HAP-1 (cell line): ENCODE data around the gene CCDC149.
A peak's percentile ranks its signal among the peaks of the same experiment; 100 is the strongest.
"Not testable (repeated sequence)": the region's sequence is repeated elsewhere in the genome, so short reads cannot be mapped to it uniquely, and the experiment has no call there.

Experiments used
- DNase-seq, 2 experiments: peaks; one replicate each; pipeline ENCODE4 v3.0.0-alpha.2; 2016 to 2020; ENCODE audit warnings: low spot score in 2 of 2
- H3K27me3 ChIP-seq: fragments of 250-450 bp; sonication (Bioruptor Pico); 2 replicates; pipeline ENCODE4 v1.5.1; 2020; ENCODE audit warnings: low read depth, mild to moderate bottlenecking, moderate library complexity
- H3K36me3 ChIP-seq: fragments of 250-450 bp; sonication (Bioruptor Pico); replicated peaks from 2 replicates; pipeline ENCODE4 v1.5.1; 2020; ENCODE audit warnings: mild to moderate bottlenecking
- H3K4me1 ChIP-seq: fragments of 250-450 bp; sonication (Bioruptor Pico); 2 replicates; pipeline ENCODE4 v1.5.1; 2020; ENCODE audit warnings: mild to moderate bottlenecking
- H3K4me3 ChIP-seq: fragments of 250-450 bp; sonication (Bioruptor Pico); 2 replicates; pipeline ENCODE4 v1.5.1; 2020; ENCODE audit warnings: mild to moderate bottlenecking, moderate library complexity
- H3K9me3 ChIP-seq: fragments of 250-450 bp; sonication (Bioruptor Pico); 2 replicates; pipeline ENCODE4 v1.5.1; 2020; ENCODE audit warnings: mild to moderate bottlenecking, moderate library complexity
- in situ Hi-C: fragments of 300-500 bp; cut with MboI; formaldehyde crosslinking; loops from 3 replicates; pipeline ENCODE4 v1.14.3; 2020; ENCODE audit warnings: low sequenced_read_pairs, inconsistent platforms, mixed read lengths

Gene CCDC149

DNA sequence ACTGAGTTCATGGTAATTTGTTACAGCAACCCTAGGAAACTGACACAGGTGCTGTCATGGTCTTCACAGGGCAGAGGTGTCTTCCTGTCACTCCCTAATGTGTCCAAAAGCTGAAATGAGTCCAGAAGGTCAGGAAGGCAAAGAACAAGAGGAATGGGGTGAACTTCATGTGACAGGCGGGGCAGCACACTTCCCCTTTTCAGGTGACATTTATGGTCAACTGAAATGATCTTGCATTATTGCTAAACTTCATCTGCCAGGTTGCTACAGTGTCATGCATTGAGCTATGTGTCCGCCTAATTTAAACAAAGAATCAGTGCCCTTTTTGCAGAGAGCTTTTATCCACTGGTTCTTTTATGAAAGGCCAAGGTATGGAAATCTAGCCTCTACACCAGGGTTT, 15.9 kb upstream of the CCDC149 start:
- Histone ChIP-seq H3K9me3 (no peaks in the 10 kb centered on the region; the same call in 1 of the 2 replicates), H3K4me1 (no peaks in the 10 kb centered on the region), H3K36me3 (no peaks in the 10 kb centered on the region), H3K4me3 (no peak overlapping the region), H3K27me3 (peaks cover 3% of the 10 kb centered on the region; the same call in 1 of the 2 replicates)
- DNase-seq, result no peak
- in situ Hi-C loops, result no loop called here

DNA sequence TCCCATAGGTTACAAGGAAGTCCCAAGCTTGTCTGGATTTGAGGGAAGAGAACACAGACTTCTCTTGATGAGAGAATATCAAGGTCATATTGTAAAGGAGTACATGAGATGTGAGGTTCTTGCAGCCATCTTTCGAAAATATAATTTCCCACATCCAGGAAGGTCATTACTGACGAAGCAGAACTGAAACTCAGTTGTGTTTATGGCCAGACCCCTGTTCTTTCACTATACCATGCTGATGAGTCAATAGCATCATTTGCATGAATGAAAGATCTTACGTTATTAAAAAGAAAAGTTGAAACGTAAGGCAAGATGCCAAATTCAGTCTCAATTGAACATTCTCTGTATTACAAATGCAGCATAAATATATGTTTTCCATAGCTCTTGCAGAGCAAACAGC, 14.2 kb upstream of the CCDC149 start:
- no peak for DNase-seq
- Histone ChIP-seq H3K4me1 (no peaks in the 10 kb centered on the region), H3K36me3 (no peaks in the 10 kb centered on the region), H3K9me3 (no peaks in the 10 kb centered on the region; the same call in 1 of the 2 replicates), H3K4me3 (no peak overlapping the region), H3K27me3 (peaks cover 3% of the 10 kb centered on the region; the same call in 1 of the 2 replicates)
- in situ Hi-C loops, result no loop called here

DNA sequence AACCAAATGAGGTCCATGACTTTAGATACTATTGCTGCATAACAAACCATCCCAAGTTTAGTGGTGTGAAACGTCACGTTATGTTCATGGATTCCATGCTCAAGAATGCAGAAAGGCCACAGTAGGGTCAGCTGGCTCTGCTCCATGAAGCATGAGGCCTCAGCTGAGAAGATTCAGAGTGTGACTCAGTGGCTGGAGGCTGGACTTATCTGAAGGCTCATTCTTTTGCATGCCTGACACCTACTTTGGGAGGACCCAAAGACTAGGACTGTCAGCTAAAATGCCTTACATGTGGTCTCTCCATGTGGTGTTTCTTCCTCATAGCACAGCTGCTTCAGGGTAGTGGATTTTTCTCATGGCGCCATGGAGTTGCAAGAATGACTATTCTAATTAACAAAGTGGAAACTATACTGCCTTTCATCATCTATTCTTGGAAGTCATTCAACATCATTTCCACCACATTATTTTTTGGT, 11.5 kb upstream of the CCDC149 start:
- no peak for DNase-seq
- H3K4me1 ChIP-seq, result no peaks in the 10 kb centered on the region
- H3K9me3 ChIP-seq, result peaks cover 3% of the 10 kb centered on the region
- peaks cover 3% of the 10 kb centered on the region; the same call in 1 of the 2 replicates for H3K27me3 ChIP-seq
- H3K4me3 ChIP-seq, result no peak overlapping the region
- no peaks in the 10 kb centered on the region for H3K36me3 ChIP-seq
- in situ Hi-C loops, result no loop called here

GRCh38 chr4:24923550-24923949, 10.7 kb upstream of the CCDC149 start:
- in situ Hi-C loops, result no loop called here

DNA sequence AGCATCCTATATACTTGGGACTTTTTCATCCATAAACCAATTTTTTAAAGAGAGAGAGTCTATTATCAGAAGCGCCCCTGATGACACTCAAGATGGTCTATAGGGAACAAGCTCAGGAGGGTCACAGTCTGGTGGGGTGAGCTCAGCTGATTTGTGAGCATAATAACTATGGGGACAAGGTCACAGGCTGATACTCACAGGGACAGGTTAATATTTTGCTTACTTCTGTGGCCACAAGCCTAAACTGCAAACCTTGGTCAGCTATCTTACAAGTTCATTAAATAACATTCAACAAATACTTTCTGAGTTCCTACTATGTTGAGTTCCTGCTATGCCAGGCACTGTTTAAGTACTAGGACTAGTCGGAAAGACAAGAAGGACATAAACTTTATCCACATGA, 10.2 kb upstream of the CCDC149 start:
- in situ Hi-C loops, result no loop called here

More at GRCh38 chr4:24923550-24923949, 10.7 kb upstream of the CCDC149 start:
- H3K27me3 ChIP-seq, result peaks cover 3% of the 10 kb centered on the region; the same call in 1 of the 2 replicates
- no peak for DNase-seq
- H3K36me3 ChIP-seq, result no peaks in the 10 kb centered on the region
- H3K9me3 ChIP-seq, result peaks cover 3% of the 10 kb centered on the region
- no peak overlapping the region for H3K4me3 ChIP-seq
- no peaks in the 10 kb centered on the region for H3K4me1 ChIP-seq

GRCh38 chr4:24922416-24922815, 9.6 kb upstream of the CCDC149 start:
- H3K36me3 ChIP-seq, result no peaks in the 10 kb centered on the region
- H3K9me3 ChIP-seq, result peaks cover 3% of the 10 kb centered on the region
- no peaks in the 10 kb centered on the region; the same call in 1 of the 2 replicates for H3K27me3 ChIP-seq
- H3K4me1 ChIP-seq, result no peaks in the 10 kb centered on the region
- in situ Hi-C loops, result no loop called here
- no peak overlapping the region for H3K4me3 ChIP-seq
- DNase-seq, result no peak

More for the DNA sequence above, 10.2 kb upstream of the CCDC149 start:
- DNase-seq, result no peak
- Histone ChIP-seq H3K4me3 (no peak overlapping the region), H3K27me3 (peaks cover 3% of the 10 kb centered on the region; the same call in 1 of the 2 replicates), H3K9me3 (peaks cover 3% of the 10 kb centered on the region), H3K4me1 (no peaks in the 10 kb centered on the region), H3K36me3 (no peaks in the 10 kb centered on the region)

DNA sequence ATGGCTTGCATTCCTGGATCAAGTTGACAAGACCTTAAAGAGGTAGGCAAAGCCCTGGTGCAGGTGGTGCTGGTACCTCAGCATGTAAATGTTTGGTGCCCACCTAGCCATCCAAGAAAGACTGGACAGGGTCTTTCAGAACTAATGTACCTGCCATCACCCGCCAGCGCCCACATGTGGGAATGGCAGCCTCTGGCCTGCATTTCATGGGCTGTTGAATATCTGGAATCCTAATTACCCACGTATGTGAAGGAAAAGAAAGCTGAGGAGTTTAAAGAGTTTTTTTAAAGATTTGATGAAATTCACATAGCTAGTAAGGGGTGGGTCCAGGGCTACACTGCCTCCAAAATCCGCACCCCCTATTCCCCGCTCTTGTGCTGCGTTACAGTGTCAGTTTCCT, 8.6 kb upstream of the CCDC149 start:
- no peak for DNase-seq
- no peaks in the 10 kb centered on the region for H3K36me3 ChIP-seq
- H3K27me3 ChIP-seq, result no peaks in the 10 kb centered on the region
- peaks cover 3% of the 10 kb centered on the region for H3K9me3 ChIP-seq
- H3K4me3 ChIP-seq, result no peak overlapping the region
- in situ Hi-C loops, result no loop called here
- no peaks in the 10 kb centered on the region for H3K4me1 ChIP-seq

GRCh38 chr4:24920008-24920407, 7.2 kb upstream of the CCDC149 start:
- Histone ChIP-seq H3K36me3 (no peaks in the 10 kb centered on the region), H3K4me1 (no peaks in the 10 kb centered on the region), H3K4me3 (no peak overlapping the region), H3K9me3 (peaks cover 3% of the 10 kb centered on the region), H3K27me3 (no peaks in the 10 kb centered on the region)
- in situ Hi-C loops, result no loop called here
- DNase-seq, result no peak

GRCh38 chr4:24917076-24917856, 4.4 kb upstream of the CCDC149 start:
- H3K36me3 ChIP-seq, result no peaks in the 10 kb centered on the region
- DNase-seq, result no peak
- peaks cover 2% of the 10 kb centered on the region; the same call in 1 of the 2 replicates for H3K4me1 ChIP-seq
- peaks cover 3% of the 10 kb centered on the region; the same call in 1 of the 2 replicates for H3K9me3 ChIP-seq
- H3K27me3 ChIP-seq, result no peaks in the 10 kb centered on the region
- in situ Hi-C loops, result no loop called here
- H3K4me3 ChIP-seq, result no peak overlapping the region

DNA sequence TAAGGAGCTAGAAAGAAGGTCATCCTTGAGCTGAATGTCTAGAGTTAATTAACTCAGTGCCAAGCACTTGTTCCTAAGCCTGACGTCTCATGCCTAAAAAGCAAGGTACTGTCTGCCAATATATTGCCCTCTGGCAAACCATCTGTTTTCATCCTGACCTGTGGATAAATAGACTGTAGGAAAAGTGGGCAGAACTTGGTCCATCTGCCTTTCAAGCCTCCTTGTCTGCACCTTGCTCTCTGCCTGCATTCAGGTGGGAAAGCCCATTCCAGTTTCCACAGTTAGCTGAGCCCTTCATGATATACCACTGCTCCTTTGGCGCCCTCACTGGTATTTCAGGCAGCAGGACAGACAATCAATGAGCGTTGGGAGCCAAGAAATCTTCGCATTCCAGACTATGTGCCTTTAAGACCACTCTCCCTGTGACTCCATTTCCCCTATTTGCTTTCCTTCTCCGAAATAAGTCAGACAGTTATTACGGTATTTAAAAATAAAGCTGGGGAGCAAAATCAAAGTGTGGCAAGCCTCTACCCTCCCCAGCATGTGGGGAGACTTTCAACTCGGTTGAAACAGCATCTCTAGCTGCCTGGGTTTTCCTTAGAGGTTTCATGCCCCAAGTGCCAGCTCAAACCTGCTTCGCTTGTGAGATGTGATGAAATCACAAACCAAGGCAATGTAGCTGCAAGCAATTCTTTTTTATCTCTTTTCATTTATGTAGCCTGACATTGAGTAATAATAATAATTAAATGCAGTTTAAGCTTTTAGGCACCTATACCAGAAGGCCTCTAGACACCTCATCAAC, 2.5 kb upstream of the CCDC149 start:
- H3K27me3 ChIP-seq, result no peaks in the 10 kb centered on the region
- DNase-seq, result no peak

GRCh38 chr4:24914460-24914859, 1.6 kb upstream of the CCDC149 start:
- Histone ChIP-seq H3K27me3 (no peaks in the 10 kb centered on the region), H3K36me3 (no peaks in the 10 kb centered on the region), H3K4me1 (peaks cover 2% of the 10 kb centered on the region; the same call in 1 of the 2 replicates), H3K4me3 (no peak overlapping the region), H3K9me3 (no peaks in the 10 kb centered on the region)
- in situ Hi-C loops, result no loop called here
- DNase-seq, result no peak

More for the DNA sequence above, 2.5 kb upstream of the CCDC149 start:
- H3K4me1 ChIP-seq, result peaks cover 2% of the 10 kb centered on the region; the same call in 1 of the 2 replicates
- in situ Hi-C loops, result no loop called here
- no peak overlapping the region for H3K4me3 ChIP-seq
- H3K36me3 ChIP-seq, result no peaks in the 10 kb centered on the region
- no peaks in the 10 kb centered on the region for H3K9me3 ChIP-seq

- Histone ChIP-seq H3K27me3 (no peaks in the 10 kb centered on the region), H3K36me3 (no peaks in the 10 kb centered on the region), H3K4me3 (peak overlapping the region; percentile 23), H3K9me3 (no peaks in the 10 kb centered on the region), H3K4me1 (peaks cover 2% of the 10 kb centered on the region; the same call in 1 of the 2 replicates)
- in situ Hi-C loops, result no loop called here
- DNase-seq, result no peak
Observed at GRCh38 chr4:24913119-24913485, 260 bp upstream of the CCDC149 start.

- no peaks in the 10 kb centered on the region for H3K9me3 ChIP-seq
- no peak overlapping the region for H3K4me3 ChIP-seq
- no peak for DNase-seq
- H3K36me3 ChIP-seq, result no peaks in the 10 kb centered on the region
- in situ Hi-C loops, result no loop called here
- peaks cover 2% of the 10 kb centered on the region; the same call in 1 of the 2 replicates for H3K4me1 ChIP-seq
- no peaks in the 10 kb centered on the region for H3K27me3 ChIP-seq
Observed at GRCh38 chr4:24910499-24910898, 2.3 kb downstream of the CCDC149 start.

- H3K9me3 ChIP-seq, H3K4me3 ChIP-seq, H3K27me3 ChIP-seq, DNase-seq, H3K4me1 ChIP-seq, H3K36me3 ChIP-seq, in situ Hi-C loops: not testable (repeated sequence)
Observed at GRCh38 chr4:24909606-24910005, 3.2 kb downstream of the CCDC149 start.
